Measurements from ENCODE around the gene INTS3.

DNA sequence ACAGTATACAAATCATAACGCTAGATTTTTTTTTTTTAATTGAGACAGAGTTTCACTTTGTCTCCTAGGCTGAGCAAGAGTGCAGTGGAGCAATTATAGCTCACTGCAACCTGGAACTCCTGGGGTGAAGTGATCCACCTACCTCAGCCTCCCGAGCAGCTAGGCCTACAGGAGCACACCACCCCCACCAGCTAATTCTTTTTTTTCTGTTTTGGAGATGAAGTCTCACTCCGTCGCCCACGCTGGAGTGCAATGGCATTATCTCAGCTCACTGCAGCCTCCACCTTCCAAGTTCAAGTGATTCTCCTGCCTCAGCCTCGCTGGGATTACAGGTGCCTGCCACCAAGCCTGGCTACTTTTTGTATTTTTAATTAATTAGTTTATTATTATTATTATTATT lies 28.1 kb upstream of the INTS3 start:
- no peak for TF ChIP-seq POLR2A (IDR thresholded peaks at IDR 0.05)
- TF ChIP-seq, protein P1, sequence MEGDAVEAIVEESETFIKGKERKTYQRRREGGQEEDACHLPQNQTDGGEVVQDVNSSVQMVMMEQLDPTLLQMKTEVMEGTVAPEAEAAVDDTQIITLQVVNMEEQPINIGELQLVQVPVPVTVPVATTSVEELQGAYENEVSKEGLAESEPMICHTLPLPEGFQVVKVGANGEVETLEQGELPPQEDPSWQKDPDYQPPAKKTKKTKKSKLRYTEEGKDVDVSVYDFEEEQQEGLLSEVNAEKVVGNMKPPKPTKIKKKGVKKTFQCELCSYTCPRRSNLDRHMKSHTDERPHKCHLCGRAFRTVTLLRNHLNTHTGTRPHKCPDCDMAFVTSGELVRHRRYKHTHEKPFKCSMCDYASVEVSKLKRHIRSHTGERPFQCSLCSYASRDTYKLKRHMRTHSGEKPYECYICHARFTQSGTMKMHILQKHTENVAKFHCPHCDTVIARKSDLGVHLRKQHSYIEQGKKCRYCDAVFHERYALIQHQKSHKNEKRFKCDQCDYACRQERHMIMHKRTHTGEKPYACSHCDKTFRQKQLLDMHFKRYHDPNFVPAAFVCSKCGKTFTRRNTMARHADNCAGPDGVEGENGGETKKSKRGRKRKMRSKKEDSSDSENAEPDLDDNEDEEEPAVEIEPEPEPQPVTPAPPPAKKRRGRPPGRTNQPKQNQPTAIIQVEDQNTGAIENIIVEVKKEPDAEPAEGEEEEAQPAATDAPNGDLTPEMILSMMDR (IDR thresholded peaks at IDR 0.05), result no peak
